ENCODE measurements around the gene EPHB6. TPM values are rescaled to one million over a fixed set of nuclear protein-coding genes. Genes with fewer than 3 reads are reported as not detected.
A peak's percentile ranks its signal among the peaks of the same experiment; 100 is the strongest.

Gene EPHB6
- total RNA-seq, 1 donor from 2014 or later = 28.8 TPM

DNA sequence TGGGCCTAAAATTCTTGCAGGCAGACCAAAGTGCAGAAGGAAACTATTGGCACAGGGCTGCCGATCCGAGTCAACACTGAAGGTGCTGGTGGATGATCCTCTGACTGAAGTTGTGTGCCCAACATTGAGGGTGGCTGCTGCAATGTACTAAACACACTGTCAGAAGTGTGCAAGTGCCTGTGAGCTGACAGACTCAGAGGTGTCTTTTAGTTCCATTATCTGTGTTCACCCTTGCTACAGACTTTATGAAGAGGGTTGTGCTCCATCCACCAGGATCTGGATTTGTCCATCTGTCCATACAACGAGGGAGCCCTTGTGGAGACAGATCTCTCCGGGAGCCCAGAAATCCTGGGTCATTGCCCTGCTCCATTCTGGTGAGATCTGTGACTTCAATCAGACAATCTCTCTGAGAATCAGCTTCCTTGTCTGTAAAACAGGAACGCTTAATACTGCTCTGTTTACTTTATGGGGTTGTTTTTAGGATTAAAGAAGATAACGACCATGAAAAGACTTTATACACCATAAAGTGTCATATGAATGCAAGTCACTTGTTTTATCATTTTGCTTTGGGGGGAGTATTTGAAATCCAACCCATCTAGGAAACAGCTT is 40.2 kb downstream of the EPHB6 start:
- H3K27me3 Mint-ChIP-seq = peaks cover 42% of the 10 kb centered on the region
- TF ChIP-seq, protein P1, sequence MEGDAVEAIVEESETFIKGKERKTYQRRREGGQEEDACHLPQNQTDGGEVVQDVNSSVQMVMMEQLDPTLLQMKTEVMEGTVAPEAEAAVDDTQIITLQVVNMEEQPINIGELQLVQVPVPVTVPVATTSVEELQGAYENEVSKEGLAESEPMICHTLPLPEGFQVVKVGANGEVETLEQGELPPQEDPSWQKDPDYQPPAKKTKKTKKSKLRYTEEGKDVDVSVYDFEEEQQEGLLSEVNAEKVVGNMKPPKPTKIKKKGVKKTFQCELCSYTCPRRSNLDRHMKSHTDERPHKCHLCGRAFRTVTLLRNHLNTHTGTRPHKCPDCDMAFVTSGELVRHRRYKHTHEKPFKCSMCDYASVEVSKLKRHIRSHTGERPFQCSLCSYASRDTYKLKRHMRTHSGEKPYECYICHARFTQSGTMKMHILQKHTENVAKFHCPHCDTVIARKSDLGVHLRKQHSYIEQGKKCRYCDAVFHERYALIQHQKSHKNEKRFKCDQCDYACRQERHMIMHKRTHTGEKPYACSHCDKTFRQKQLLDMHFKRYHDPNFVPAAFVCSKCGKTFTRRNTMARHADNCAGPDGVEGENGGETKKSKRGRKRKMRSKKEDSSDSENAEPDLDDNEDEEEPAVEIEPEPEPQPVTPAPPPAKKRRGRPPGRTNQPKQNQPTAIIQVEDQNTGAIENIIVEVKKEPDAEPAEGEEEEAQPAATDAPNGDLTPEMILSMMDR (IDR thresholded peaks at IDR 0.05; ENCODE audit: unreplicated experiment) = no peak
- no peak overlapping the region for H3K27ac Mint-ChIP-seq
- H3K4me3 Mint-ChIP-seq (ENCODE audit: low read depth) = no peak overlapping the region
- DNase-seq (ENCODE audit: low spot score, unreplicated experiment) = no peak
- peaks cover 14% of the 10 kb centered on the region for H3K4me1 Mint-ChIP-seq (ENCODE audit: low read depth)
- H3K36me3 Mint-ChIP-seq (ENCODE audit: insufficient read depth) = no peaks in the 10 kb centered on the region
- no peaks in the 10 kb centered on the region for H3K9me3 Mint-ChIP-seq (ENCODE audit: low read depth)

DNA sequence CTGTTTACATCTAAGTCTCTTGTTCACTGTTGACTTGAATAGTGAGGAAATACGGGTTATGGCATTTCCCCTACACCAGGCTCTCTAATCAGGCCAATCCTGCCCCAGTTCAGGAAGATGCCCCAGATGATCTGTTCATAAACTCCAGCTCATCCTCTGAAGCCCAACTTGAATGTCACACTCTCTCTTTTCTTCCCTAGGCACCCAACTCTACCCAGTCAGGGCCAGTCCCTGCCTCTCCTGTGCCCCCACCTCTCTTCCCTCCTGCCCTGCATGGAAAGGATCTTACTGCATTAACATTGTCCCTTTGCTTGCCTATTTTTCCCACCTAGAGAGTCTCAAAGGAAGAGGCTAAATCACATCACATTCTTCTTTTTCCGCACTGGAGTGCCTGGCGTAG is 41.3 kb downstream of the EPHB6 start:
- H3K4me1 Mint-ChIP-seq (ENCODE audit: low read depth) = peaks cover 17% of the 10 kb centered on the region
- no peak overlapping the region for H3K4me3 Mint-ChIP-seq (ENCODE audit: low read depth)
- peaks cover 42% of the 10 kb centered on the region for H3K27me3 Mint-ChIP-seq
- H3K36me3 Mint-ChIP-seq (ENCODE audit: insufficient read depth) = no peaks in the 10 kb centered on the region
- no peaks in the 10 kb centered on the region for H3K9me3 Mint-ChIP-seq (ENCODE audit: low read depth)
- DNase-seq (ENCODE audit: low spot score, unreplicated experiment) = no peak
- peak overlapping the region; percentile 15 for H3K27ac Mint-ChIP-seq
- TF ChIP-seq, protein P1 (IDR thresholded peaks at IDR 0.05; ENCODE audit: unreplicated experiment) = no peak

DNA sequence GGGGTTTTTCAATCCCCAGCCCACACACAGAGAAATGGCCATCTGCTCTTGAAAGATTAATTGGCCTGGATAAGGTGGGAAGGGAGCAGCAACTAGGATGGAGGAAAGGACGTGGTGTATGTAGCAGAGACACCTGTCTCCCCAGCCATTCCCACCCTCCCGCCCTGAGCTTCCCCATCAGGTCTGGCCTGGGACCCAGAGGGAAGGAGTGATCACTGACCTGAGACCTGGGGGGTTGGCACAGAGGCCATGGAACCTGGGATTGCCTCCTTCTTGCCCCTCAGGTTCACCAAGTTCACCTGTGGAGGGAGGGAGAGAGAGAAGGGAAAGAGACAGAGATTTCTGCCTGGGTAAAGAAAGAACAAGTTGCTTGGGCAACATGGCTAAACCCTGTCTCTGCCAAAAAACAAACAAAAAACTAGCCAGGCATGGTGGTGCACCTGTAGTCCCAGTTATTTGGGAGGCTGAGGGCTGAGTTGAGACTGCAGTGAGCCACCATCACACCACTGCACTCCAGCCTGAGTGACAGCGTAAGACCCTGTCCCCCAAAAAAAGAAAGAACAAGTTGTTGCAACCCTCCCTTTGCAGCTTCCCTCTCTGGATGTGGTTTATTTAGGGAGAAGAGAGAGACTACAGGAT is 42.0 kb downstream of the EPHB6 start:
- Mint-ChIP-seq H3K36me3 (ENCODE audit: insufficient read depth) (no peaks in the 10 kb centered on the region), H3K4me3 (ENCODE audit: low read depth) (no peak overlapping the region), H3K27ac (peak overlapping the region; percentile 23), H3K9me3 (ENCODE audit: low read depth) (peaks cover 2% of the 10 kb centered on the region), H3K27me3 (peaks cover 38% of the 10 kb centered on the region), H3K4me1 (ENCODE audit: low read depth) (peaks cover 24% of the 10 kb centered on the region)
- no peak for DNase-seq (ENCODE audit: low spot score, unreplicated experiment)
- TF ChIP-seq, protein P1 (IDR thresholded peaks at IDR 0.05; ENCODE audit: unreplicated experiment) = no peak

DNA sequence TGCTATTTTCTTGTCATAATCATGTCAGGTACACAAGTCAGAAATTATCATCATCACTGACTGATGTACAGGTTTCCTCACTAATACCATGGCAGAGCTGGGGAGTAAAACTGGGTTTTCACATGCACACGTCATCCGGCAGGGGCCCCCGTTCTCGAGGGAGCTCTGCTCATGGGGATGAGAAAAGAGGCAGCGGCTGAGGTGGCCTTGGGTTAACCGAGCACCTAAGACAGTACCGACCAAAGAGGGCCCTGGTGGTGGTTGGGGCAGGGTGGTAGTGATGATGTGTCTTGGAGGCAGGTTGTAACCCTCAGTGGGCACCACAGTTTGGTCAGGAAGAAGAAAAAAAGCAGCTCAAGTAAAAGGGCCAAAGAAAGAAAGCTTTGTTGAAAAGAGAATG is 42.8 kb downstream of the EPHB6 start:
- DNase-seq (ENCODE audit: low spot score, unreplicated experiment) = no peak
- TF ChIP-seq, protein P1 (IDR thresholded peaks at IDR 0.05; ENCODE audit: unreplicated experiment) = no peak
- H3K9me3 Mint-ChIP-seq (ENCODE audit: low read depth) = peaks cover 8% of the 10 kb centered on the region
- peaks cover 28% of the 10 kb centered on the region for H3K4me1 Mint-ChIP-seq (ENCODE audit: low read depth)
- H3K27me3 Mint-ChIP-seq = peaks cover 37% of the 10 kb centered on the region
- peaks cover 3% of the 10 kb centered on the region for H3K36me3 Mint-ChIP-seq (ENCODE audit: insufficient read depth)
- H3K4me3 Mint-ChIP-seq (ENCODE audit: low read depth) = no peak overlapping the region
- H3K27ac Mint-ChIP-seq = no peak overlapping the region

DNA sequence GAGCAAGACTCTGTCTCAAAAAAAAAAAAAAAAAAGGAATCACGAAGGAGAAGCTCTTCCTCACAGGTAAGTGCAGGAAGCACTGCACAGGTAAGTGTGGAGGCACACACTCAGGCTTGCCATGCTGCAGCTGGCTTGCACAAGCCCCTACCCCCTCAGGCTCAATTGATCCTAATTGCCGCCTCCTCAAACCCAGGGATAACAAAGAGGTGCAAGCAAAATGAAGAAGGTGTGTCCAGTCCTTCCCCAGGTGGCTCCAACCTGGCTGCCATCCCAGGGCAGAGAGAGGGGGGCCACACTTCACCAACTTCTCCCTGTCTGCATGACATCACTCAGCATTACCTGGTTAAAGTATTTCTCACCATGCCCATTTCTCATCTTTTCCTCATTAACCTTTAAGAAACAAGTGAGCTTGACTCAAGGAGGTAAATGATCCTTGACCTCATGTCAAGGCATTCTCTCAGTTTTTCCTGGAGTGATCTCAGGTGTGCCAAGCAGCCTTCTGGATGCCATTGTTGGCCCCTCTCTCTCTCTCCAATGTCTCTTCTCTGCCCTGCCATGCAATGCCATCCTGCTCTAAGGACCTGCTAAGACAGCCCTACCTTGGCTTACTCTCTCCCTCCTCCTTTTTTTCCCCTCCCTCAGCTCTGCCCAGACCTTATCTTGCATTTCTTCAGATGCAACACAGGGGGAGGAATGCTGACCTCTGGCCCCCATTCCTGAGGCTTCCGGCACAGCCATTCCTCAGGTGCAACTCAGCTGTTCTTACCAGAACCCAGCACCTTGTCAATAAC is 43.7 kb downstream of the EPHB6 start:
- peaks cover 5% of the 10 kb centered on the region for H3K36me3 Mint-ChIP-seq (ENCODE audit: insufficient read depth)
- H3K27ac Mint-ChIP-seq = no peak overlapping the region
- H3K4me1 Mint-ChIP-seq (ENCODE audit: low read depth) = peaks cover 28% of the 10 kb centered on the region
- no peak overlapping the region for H3K4me3 Mint-ChIP-seq (ENCODE audit: low read depth)
- DNase-seq (ENCODE audit: low spot score, unreplicated experiment) = no peak
- H3K27me3 Mint-ChIP-seq = peaks cover 33% of the 10 kb centered on the region
- TF ChIP-seq, protein P1 (IDR thresholded peaks at IDR 0.05; ENCODE audit: unreplicated experiment) = no peak
- H3K9me3 Mint-ChIP-seq (ENCODE audit: low read depth) = peaks cover 13% of the 10 kb centered on the region
